T-helper 2 cell treated with Interferon-gamma antibody and Interleukin-4, amounts not matched to agents 5 μg/mL and 100 μg/mL, for 36 hours (primary cell): ENCODE results near the gene MEIOB.
"Not testable (repeated sequence)": the region's sequence is repeated elsewhere in the genome, so short reads cannot be mapped to it uniquely, and the experiment has no call there.

Source experiments
- DNase-seq: peaks from one replicate; pipeline ENCODE4 v3.0.0; 2021; ENCODE audit warnings: low spot score
- H3K27ac Mint-ChIP-seq: one replicate; pipeline ENCODE4 v1.8.0; 2021; ENCODE audit warnings: mild to moderate bottlenecking, mixed read lengths
- H3K27me3 Mint-ChIP-seq: one replicate; pipeline ENCODE4 v1.8.0; 2021; ENCODE audit warnings: low read depth, mixed read lengths
- H3K36me3 Mint-ChIP-seq: one replicate; pipeline ENCODE4 v1.8.0; 2021; ENCODE audit warnings: low read depth, mixed read lengths
- H3K4me1 Mint-ChIP-seq: one replicate; pipeline ENCODE4 v1.8.0; 2021; ENCODE audit warnings: low read depth, mixed read lengths
- H3K4me3 Mint-ChIP-seq: one replicate; pipeline ENCODE4 v1.8.0; 2022; ENCODE audit warnings: mild to moderate bottlenecking, moderate library complexity, mixed read lengths
- H3K9me3 Mint-ChIP-seq: one replicate; pipeline ENCODE4 v1.8.0; 2021; ENCODE audit warnings: mixed read lengths

The MEIOB gene

GRCh38 chr16:1876468-1876867, 4.5 kb upstream of the MEIOB start:
- H3K4me1 Mint-ChIP-seq = no peaks in the 10 kb centered on the region
- DNase-seq = no peak
- no peaks in the 10 kb centered on the region for H3K36me3 Mint-ChIP-seq
- H3K9me3 Mint-ChIP-seq = no peaks in the 10 kb centered on the region
- H3K27me3 Mint-ChIP-seq = peaks cover 28% of the 10 kb centered on the region
- no peak overlapping the region for H3K4me3 Mint-ChIP-seq
- H3K27ac Mint-ChIP-seq = no peak overlapping the region

GRCh38 chr16:1876066-1876465, 4.1 kb upstream of the MEIOB start:
- peaks cover 28% of the 10 kb centered on the region for H3K27me3 Mint-ChIP-seq
- H3K9me3 Mint-ChIP-seq, H3K27ac Mint-ChIP-seq, DNase-seq, H3K4me1 Mint-ChIP-seq, H3K36me3 Mint-ChIP-seq, H3K4me3 Mint-ChIP-seq: not testable (repeated sequence)

- peaks cover 28% of the 10 kb centered on the region for H3K27me3 Mint-ChIP-seq
- H3K27ac Mint-ChIP-seq = no peak overlapping the region
- H3K4me3 Mint-ChIP-seq = no peak overlapping the region
- no peaks in the 10 kb centered on the region for H3K36me3 Mint-ChIP-seq
- no peaks in the 10 kb centered on the region for H3K4me1 Mint-ChIP-seq
- no peaks in the 10 kb centered on the region for H3K9me3 Mint-ChIP-seq
- no peak for DNase-seq
These were observed 2.9 kb upstream of the MEIOB start for GRCh38 chr16:1874854-1875253.

- H3K4me1 Mint-ChIP-seq = no peaks in the 10 kb centered on the region
- H3K9me3 Mint-ChIP-seq = no peaks in the 10 kb centered on the region
- H3K4me3 Mint-ChIP-seq = no peak overlapping the region
- H3K36me3 Mint-ChIP-seq = no peaks in the 10 kb centered on the region
- H3K27ac Mint-ChIP-seq = no peak overlapping the region
- DNase-seq = no peak
- peaks cover 20% of the 10 kb centered on the region for H3K27me3 Mint-ChIP-seq
These were observed 1.4 kb downstream of the MEIOB start for GRCh38 chr16:1870365-1871082.

GRCh38 chr16:1865902-1866690, 5.9 kb downstream of the MEIOB start:
- Mint-ChIP-seq H3K4me3 (no peak overlapping the region), H3K27ac (no peak overlapping the region), H3K36me3 (no peaks in the 10 kb centered on the region), H3K9me3 (no peaks in the 10 kb centered on the region), H3K27me3 (peaks cover 6% of the 10 kb centered on the region), H3K4me1 (no peaks in the 10 kb centered on the region)
- no peak for DNase-seq

- no peaks in the 10 kb centered on the region for H3K9me3 Mint-ChIP-seq
- H3K4me1 Mint-ChIP-seq = no peaks in the 10 kb centered on the region
- no peak for DNase-seq
These were observed 8.1 kb downstream of the MEIOB start for GRCh38 chr16:1863681-1864460.

GRCh38 chr16:1862394-1862793, 9.6 kb downstream of the MEIOB start:
- H3K27me3 Mint-ChIP-seq = peaks cover 28% of the 10 kb centered on the region
- no peak for DNase-seq
- H3K9me3 Mint-ChIP-seq = no peaks in the 10 kb centered on the region

More at GRCh38 chr16:1863681-1864460, 8.1 kb downstream of the MEIOB start:
- H3K36me3 Mint-ChIP-seq = no peaks in the 10 kb centered on the region
- no peak overlapping the region for H3K27ac Mint-ChIP-seq
- peaks cover 17% of the 10 kb centered on the region for H3K27me3 Mint-ChIP-seq
- no peak overlapping the region for H3K4me3 Mint-ChIP-seq

GRCh38 chr16:1861730-1862129, 10.2 kb downstream of the MEIOB start:
- H3K36me3 Mint-ChIP-seq = no peaks in the 10 kb centered on the region
- H3K4me1 Mint-ChIP-seq = no peaks in the 10 kb centered on the region
- H3K27me3 Mint-ChIP-seq = peaks cover 31% of the 10 kb centered on the region
- no peak overlapping the region for H3K4me3 Mint-ChIP-seq
- DNase-seq = no peak
- no peaks in the 10 kb centered on the region for H3K9me3 Mint-ChIP-seq
- H3K27ac Mint-ChIP-seq = no peak overlapping the region

More at GRCh38 chr16:1862394-1862793, 9.6 kb downstream of the MEIOB start:
- Mint-ChIP-seq H3K4me3 (no peak overlapping the region), H3K27ac (no peak overlapping the region), H3K36me3 (no peaks in the 10 kb centered on the region), H3K4me1 (no peaks in the 10 kb centered on the region)

- H3K36me3 Mint-ChIP-seq = no peaks in the 10 kb centered on the region
- no peak overlapping the region for H3K4me3 Mint-ChIP-seq
- H3K27me3 Mint-ChIP-seq = peaks cover 30% of the 10 kb centered on the region
- H3K4me1 Mint-ChIP-seq = peaks cover 10% of the 10 kb centered on the region
- no peak for DNase-seq
- no peaks in the 10 kb centered on the region for H3K9me3 Mint-ChIP-seq
- H3K27ac Mint-ChIP-seq = no peak overlapping the region
These were observed 12.3 kb downstream of the MEIOB start for GRCh38 chr16:1859650-1860049.

- Mint-ChIP-seq H3K9me3 (no peaks in the 10 kb centered on the region), H3K27me3 (peaks cover 26% of the 10 kb centered on the region), H3K36me3 (no peaks in the 10 kb centered on the region), H3K4me3 (no peak overlapping the region), H3K27ac (no peak overlapping the region), H3K4me1 (peaks cover 12% of the 10 kb centered on the region)
- DNase-seq = no peak
These were observed 13.6 kb downstream of the MEIOB start for GRCh38 chr16:1858189-1858865.

GRCh38 chr16:1857433-1858097, 14.4 kb downstream of the MEIOB start:
- H3K4me3 Mint-ChIP-seq = no peak overlapping the region
- H3K27ac Mint-ChIP-seq = no peak overlapping the region
- no peaks in the 10 kb centered on the region for H3K36me3 Mint-ChIP-seq
- H3K27me3 Mint-ChIP-seq = peaks cover 26% of the 10 kb centered on the region
- no peak for DNase-seq
- H3K4me1 Mint-ChIP-seq = peaks cover 12% of the 10 kb centered on the region
- H3K9me3 Mint-ChIP-seq = no peaks in the 10 kb centered on the region

GRCh38 chr16:1851793-1852192, 20.2 kb downstream of the MEIOB start:
- Mint-ChIP-seq H3K36me3 (no peaks in the 10 kb centered on the region), H3K4me1 (peaks cover 12% of the 10 kb centered on the region), H3K4me3 (no peak overlapping the region), H3K27me3 (no peaks in the 10 kb centered on the region), H3K9me3 (no peaks in the 10 kb centered on the region), H3K27ac (no peak overlapping the region)
- DNase-seq = no peak

- no peak for DNase-seq
- Mint-ChIP-seq H3K4me3 (no peak overlapping the region), H3K27me3 (no peaks in the 10 kb centered on the region), H3K36me3 (no peaks in the 10 kb centered on the region), H3K4me1 (peaks cover 12% of the 10 kb centered on the region), H3K9me3 (no peaks in the 10 kb centered on the region), H3K27ac (no peak overlapping the region)
These were observed 21.0 kb downstream of the MEIOB start for GRCh38 chr16:1850981-1851380.
